ENCODE data around the gene FUZ. TPM values are rescaled to one million over a fixed set of nuclear protein-coding genes. Genes with fewer than 3 reads are reported as not detected.

The FUZ gene
- polyA plus RNA-seq, 6 donors from 2014 or later: 4.7 to 8.4 (median 5.7) TPM

DNA sequence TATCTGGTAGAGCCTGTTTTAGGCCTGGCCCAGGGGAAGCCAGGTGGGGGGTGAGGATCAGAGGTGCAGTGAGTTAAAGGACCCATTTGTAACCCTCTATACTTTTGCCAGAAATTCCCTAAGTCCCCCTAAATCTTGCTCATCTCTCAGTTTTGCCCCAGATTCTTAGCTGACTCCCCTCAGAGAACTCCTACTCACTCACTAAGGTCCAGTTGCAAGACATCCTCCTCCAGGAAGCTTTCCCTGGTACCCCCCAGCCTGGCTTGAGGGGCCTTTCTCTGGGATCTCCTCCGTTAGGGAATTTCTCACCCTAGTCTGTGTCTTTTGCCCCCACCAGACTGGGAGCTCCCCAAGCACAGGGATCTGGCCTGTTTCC is 51.9 kb downstream of the FUZ start:
- peaks cover 0 to 3% (median 2%) of the 10 kb centered on the region in 7 donors for H3K9me3 Mint-ChIP-seq
- no peak for ATAC-seq (ENCODE audit: low read depth in 2 of 2)
- peaks cover 4 to 12% (median 11%) of the 10 kb centered on the region in 3 donors for H3K4me1 Mint-ChIP-seq
- peak overlapping the region in 1 of 8 donors; percentile 24 for H3K4me3 Mint-ChIP-seq
- H3K27ac Mint-ChIP-seq: peak overlapping the region in 1 of 6 donors; percentile 38
- peaks cover 0 to 13% (median 13%) of the 10 kb centered on the region in 3 donors for H3K27me3 Mint-ChIP-seq
- no peaks in the 10 kb centered on the region for H3K36me3 Mint-ChIP-seq
- no peak for DNase-seq

GRCh38 chr19:49758292-49758691 is 54.8 kb downstream of the FUZ start:
- H3K9me3 Mint-ChIP-seq: peaks cover 0 to 17% (median 11%) of the 10 kb centered on the region in 7 donors
- ATAC-seq (ENCODE audit: low read depth in 2 of 2): no peak
- H3K27me3 Mint-ChIP-seq: peaks cover 0 to 13% (median 13%) of the 10 kb centered on the region in 3 donors
- peaks cover 0 to 6% (median 0%) of the 10 kb centered on the region in 3 donors for H3K4me1 Mint-ChIP-seq
- no peak for DNase-seq
- H3K4me3 Mint-ChIP-seq: no peak overlapping the region
- H3K36me3 Mint-ChIP-seq: no peaks in the 10 kb centered on the region
- H3K27ac Mint-ChIP-seq: peak overlapping the region in 3 of 6 donors; percentile 10 to 44 (median 23)

Other genes with a start within 250 kb of the FUZ start
- gene NOSIP, start 232.7 kb downstream of the FUZ start, polyA plus RNA-seq (ENCODE audit: low read depth in 6 of 6): 100 to 1,000 TPM in 5 of 6 donors, 10 to 100 TPM in 1; 89.5 to 136 (median 113) TPM
- gene PRRG2, start 232.0 kb downstream of the FUZ start, polyA plus RNA-seq (ENCODE audit: low read depth in 6 of 6): under 1 TPM in 5 of 6 donors, not detected in 1; 0.20 to 0.79 (median 0.62) TPM
- gene PRR12, start 222.1 kb downstream of the FUZ start, polyA plus RNA-seq (ENCODE audit: low read depth in 6 of 6): under 1 TPM; 0.09 to 0.77 (median 0.29) TPM
- gene RRAS, start 173.1 kb downstream of the FUZ start, polyA plus RNA-seq (ENCODE audit: low read depth in 6 of 6): 10 to 100 TPM; 16.6 to 24.9 (median 19.9) TPM
- gene SCAF1, start 171.1 kb downstream of the FUZ start, polyA plus RNA-seq (ENCODE audit: low read depth in 6 of 6): 1 to 10 TPM in 3 of 6 donors, under 1 TPM in 2, not detected in 1; 0.84 to 2.9 (median 1.1) TPM
- 10 to 100 TPM; 39.3 to 60.5 (median 52.4) TPM for gene IRF3, start 147.4 kb downstream of the FUZ start, polyA plus RNA-seq (ENCODE audit: low read depth in 6 of 6)
- 10 to 100 TPM in 4 of 6 donors, 1 to 10 TPM in 2; 8.0 to 12.7 (median 10.6) TPM for gene BCL2L12, start 147.4 kb downstream of the FUZ start, polyA plus RNA-seq (ENCODE audit: low read depth in 6 of 6)
- gene PRMT1, start 136.0 kb downstream of the FUZ start, polyA plus RNA-seq (ENCODE audit: low read depth in 6 of 6): 100 to 1,000 TPM; 175 to 363 (median 192) TPM
- gene ADM5, start 123.7 kb downstream of the FUZ start, polyA plus RNA-seq (ENCODE audit: low read depth in 6 of 6): under 1 TPM in 4 of 6 donors, not detected in 2; 0.19 to 0.47 (median 0.26) TPM
- not detected for gene CPT1C, start 122.2 kb downstream of the FUZ start, polyA plus RNA-seq (ENCODE audit: low read depth in 6 of 6)
- gene TSKS, start 50.0 kb downstream of the FUZ start, polyA plus RNA-seq (ENCODE audit: low read depth in 6 of 6): under 1 TPM in 1 of 6 donors, not detected in 5; 0.18 TPM
- 1 to 10 TPM; 3.9 to 8.0 (median 5.0) TPM for gene AP2A1, start 46.3 kb downstream of the FUZ start, polyA plus RNA-seq (ENCODE audit: low read depth in 6 of 6)
- 10 to 100 TPM; 21.2 to 49.7 (median 28.9) TPM for gene MED25, start 5.0 kb upstream of the FUZ start, polyA plus RNA-seq (ENCODE audit: low read depth in 6 of 6)
- 10 to 100 TPM; 46.1 to 98.3 (median 60.3) TPM for gene PTOV1, start 37.9 kb upstream of the FUZ start, polyA plus RNA-seq (ENCODE audit: low read depth in 6 of 6)
- 10 to 100 TPM; 39.4 to 64.9 (median 49.8) TPM for gene PNKP, start 54.3 kb upstream of the FUZ start, polyA plus RNA-seq (ENCODE audit: low read depth in 6 of 6)
- gene AKT1S1, start 64.1 kb upstream of the FUZ start, polyA plus RNA-seq (ENCODE audit: low read depth in 6 of 6): 1 to 10 TPM; 1.5 to 6.0 (median 3.2) TPM
- gene TBC1D17, start 64.4 kb upstream of the FUZ start, polyA plus RNA-seq (ENCODE audit: low read depth in 6 of 6): 10 to 100 TPM; 10.5 to 20.6 (median 12.3) TPM
- 1 to 10 TPM in 1 of 6 donors, under 1 TPM in 1, not detected in 4; 0.66 to 1.2 TPM for gene IL4I1, start 83.6 kb upstream of the FUZ start, polyA plus RNA-seq (ENCODE audit: low read depth in 6 of 6)
- gene ATF5, start 115.9 kb upstream of the FUZ start, polyA plus RNA-seq (ENCODE audit: low read depth in 6 of 6): under 1 TPM in 5 of 6 donors, not detected in 1; 0.49 to 0.99 (median 0.71) TPM
- 10 to 100 TPM; 30.3 to 59.2 (median 51.3) TPM for gene NUP62, start 116.2 kb upstream of the FUZ start, polyA plus RNA-seq (ENCODE audit: low read depth in 6 of 6)
- not detected for gene SIGLEC11, start 147.9 kb upstream of the FUZ start, polyA plus RNA-seq (ENCODE audit: low read depth in 6 of 6)
- 100 to 1,000 TPM in 1 of 6 donors, 10 to 100 TPM in 5; 78.8 to 121 (median 89.0) TPM for gene VRK3, start 212.1 kb upstream of the FUZ start, polyA plus RNA-seq (ENCODE audit: low read depth in 6 of 6)
- 1 to 10 TPM; 3.1 to 8.6 (median 5.4) TPM for gene ZNF473, start 212.7 kb upstream of the FUZ start, polyA plus RNA-seq (ENCODE audit: low read depth in 6 of 6)

Measured in naive B cell (primary cell).